T-helper 1 cell (primary cell): Measurements from ENCODE around the gene MAD1L1.

Experiments used
- DNase-seq, 5 donors: peaks; one replicate each; pipeline ENCODE4 v3.0.0-alpha.2; 2012 to 2020

Gene MAD1L1

DNA sequence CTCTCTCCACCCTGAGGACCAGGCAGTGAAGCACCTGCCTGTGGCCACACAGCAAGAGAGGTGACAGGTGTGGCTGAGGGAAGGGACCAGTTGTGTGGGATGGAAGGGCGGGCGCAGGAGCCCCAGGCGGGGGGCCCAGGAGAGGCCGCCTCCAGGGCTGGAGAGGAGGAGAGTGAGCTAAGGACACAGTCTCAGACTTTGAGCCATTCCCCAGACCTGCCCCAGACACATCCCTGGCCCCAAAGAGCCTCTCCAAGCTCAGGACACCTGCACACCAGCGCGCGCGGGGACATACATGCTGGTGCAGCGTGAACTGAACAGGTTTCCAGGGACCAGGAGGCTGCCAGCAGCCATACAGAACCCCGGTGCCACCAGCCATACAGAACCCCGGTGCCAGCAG lies 237.3 kb downstream of the MAD1L1 start:
- DNase-seq, result no peak

DNA sequence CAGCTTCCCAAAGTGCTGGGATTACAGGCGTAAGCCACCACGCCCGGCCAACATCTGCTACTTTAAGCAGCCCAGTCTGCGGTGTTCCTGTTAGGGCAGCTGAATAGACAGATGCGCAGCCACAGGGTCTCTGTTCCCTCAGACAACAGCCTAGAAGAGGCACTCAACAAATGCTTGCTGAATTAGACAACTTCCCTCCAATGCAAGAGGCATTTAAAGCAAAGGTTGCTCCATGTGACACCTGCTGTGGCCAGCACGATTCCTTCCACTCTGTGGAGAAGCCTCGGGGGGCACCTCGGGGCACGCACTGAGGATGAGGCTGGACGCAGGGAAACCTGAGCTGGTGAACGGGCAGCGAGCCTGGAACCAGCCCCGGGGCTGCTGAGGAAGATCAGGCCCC lies 237.8 kb downstream of the MAD1L1 start:
- DNase-seq, result no peak

DNA sequence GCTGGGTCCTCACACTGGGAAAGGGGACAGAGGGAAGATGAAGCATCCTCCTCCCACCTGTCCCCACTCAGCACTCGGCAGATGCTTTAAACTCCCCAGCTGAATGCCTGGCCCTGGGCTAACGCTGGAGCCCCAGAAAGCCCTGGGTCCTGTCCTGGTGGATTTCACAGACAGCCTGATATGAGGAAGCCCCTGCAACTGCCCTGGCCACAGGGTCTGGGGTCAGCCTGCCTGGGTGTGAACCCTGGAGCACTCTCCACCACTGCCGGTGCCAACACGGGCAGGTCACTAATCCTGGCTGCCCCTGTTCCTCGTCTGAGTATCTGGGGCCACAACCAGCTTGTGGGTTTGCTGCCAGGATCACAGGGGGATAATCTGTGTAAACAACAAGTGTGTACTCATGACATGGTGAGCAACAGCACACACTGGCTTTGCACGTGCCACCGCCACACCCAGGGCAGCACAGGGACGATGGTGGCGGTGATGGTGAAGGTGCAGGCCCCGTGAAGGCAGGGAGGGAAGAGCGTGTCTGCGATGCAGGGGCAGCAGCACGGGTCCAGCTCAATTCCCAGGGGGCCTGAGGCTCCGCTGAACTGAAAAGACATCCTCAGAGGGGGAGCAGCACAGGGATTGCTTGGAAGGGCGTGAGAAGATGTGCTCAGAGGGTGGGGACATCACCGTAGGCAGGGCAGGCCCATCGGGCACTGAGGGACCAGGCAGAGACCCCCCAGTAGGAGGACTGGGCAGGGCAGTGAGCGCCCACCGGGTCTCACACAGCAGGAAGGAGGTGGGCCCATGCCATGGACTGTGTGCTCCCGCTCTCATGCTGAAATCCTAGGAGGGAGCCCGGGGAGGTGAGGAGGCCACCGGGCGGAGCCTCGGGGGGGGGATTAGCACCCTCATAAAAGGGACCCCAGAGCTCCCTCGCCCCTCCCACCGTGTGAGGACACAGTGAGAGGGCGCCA lies 238.7 kb downstream of the MAD1L1 start:
- DNase-seq, result no peak

DNA sequence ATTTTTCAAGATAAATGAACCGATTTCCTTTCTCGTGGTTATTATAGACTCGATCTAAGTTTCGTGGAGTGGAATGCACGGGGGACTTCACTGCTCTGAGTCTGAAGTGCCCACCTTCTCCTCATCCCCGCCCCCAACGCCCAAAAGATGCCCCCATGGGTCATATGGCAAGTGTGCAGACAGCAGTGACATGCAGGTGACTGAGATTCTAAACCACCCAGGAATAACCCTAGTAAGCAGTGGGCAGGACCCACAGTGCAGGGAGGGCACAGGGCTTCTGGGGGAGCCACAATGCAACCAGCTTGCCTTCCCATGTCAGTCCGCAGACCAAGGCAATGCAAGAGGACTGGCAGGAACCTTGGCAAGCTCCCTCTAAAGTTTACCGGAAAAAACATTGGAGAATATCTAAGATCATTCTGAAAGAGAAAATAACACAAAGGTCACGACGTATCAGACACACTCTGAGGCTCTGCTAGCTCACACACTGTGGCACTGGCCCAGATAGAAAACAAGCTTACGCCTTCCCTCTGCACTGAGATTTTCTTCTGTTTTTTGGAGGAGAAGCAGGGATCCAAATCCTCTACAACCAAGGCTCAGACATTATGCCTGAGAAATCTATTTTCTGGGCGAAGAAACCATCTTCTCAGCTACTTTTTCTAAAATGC lies 239.6 kb downstream of the MAD1L1 start:
- no peak for DNase-seq

DNA sequence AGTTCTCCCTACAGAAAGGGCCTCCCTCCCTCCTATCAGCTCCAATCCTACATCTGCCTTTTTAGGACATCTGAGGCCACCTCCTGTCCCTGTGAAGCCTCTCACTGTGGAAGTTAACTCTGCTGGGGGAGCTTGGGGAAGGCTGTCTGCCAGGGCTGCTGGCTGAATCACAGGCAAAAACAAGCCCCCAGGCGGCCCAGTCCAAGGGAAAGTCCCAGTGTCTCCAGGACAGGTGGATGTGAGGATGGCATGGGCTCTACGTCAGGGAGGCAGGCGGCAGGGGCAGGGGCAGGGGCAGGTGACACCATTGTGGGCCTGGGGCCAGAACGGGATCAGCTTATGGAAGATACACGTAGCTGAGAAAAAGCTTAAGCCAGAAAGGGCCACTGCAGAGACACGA lies 240.2 kb downstream of the MAD1L1 start:
- DNase-seq, result no peak

DNA sequence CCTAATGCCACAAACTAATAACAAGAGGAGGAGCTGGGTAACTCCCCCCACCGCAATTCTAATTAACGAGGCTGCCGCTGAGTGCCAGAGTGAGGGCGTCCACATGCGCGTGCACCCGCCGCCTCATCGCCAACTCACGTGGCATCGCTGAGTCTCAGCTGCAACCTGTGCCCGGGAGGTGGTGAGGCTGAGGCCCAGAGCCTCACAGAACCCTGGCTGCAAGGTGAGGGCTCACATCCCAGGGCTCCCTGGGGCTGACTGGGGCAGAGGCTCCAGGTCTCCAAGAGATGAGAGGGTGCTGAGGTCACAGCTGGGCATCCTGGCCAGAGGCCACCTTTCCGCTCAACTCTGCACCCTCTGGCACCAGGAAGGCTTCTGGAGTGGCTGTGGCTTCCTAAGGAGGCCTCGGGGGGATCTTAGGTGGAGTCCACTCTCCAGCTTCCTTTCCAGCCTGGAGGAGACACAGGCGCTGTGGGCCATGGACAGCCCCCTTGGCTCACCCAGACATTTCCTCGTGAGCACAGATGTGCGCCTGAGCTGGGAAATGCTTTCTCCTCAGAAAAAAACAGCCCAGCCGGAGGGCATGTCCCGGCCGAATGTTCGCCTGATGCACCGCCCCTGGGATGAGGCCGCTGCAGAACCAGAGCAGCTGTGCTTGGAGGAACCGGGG lies 242.6 kb downstream of the MAD1L1 start:
- no peak for DNase-seq

DNA sequence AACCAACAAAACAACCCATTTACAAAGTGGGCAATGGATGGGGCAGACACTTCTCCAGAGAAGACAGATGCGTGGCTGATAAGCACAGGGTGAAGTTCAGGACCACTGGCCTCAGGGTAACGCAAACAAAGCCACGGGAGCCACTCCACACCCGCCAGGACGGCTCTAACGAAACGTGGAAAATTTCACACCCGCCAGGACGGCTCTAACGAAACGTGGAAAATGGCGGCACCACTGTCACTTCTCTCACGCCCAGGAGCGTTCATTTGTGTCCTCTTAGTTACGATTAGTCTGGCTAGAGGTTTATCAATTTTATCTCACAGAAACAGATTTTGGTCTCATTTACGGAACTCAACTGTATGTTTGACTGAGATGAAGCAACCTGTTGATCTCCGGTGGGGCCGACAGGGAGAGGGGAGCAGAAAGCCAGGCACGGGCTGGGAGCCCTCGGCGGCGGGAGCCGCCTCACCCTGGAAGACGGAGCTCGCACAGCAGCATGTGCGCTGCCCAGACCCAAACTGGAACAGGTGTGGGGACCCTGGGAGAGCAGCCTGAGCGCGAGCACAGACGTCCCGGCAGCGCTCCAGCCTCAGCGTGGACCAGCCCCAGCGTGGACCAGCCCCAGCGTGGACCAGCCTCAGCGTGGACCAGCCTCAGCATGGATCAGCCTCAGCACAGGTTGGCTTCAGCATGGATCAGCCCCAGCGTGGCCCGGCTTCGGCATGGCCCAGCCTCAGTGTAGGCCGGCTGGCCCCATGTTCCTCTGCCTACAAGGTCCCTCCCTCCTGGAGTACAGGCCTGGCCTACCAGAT lies 243.5 kb downstream of the MAD1L1 start:
- DNase-seq, result no peak

DNA sequence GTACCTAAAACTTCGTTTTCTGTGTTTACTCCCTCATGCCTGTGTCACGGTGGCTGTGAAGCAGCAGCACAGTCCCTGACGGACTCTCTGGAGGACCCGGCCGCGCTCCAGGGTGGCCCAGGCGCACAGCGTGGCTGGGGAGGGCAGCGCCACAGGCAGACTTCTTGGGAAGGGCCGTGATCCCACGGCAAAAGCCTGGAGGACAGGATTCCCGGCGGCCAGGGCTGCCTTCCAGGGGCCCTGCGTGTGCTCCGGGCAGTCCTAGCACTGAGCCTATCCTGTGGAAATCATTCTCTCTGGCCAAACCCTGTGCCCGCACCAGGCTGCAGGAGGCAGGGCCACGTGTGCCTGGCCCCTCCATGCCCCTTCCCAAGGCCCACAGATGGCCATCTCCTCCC lies 244.2 kb downstream of the MAD1L1 start:
- DNase-seq, result no peak

DNA sequence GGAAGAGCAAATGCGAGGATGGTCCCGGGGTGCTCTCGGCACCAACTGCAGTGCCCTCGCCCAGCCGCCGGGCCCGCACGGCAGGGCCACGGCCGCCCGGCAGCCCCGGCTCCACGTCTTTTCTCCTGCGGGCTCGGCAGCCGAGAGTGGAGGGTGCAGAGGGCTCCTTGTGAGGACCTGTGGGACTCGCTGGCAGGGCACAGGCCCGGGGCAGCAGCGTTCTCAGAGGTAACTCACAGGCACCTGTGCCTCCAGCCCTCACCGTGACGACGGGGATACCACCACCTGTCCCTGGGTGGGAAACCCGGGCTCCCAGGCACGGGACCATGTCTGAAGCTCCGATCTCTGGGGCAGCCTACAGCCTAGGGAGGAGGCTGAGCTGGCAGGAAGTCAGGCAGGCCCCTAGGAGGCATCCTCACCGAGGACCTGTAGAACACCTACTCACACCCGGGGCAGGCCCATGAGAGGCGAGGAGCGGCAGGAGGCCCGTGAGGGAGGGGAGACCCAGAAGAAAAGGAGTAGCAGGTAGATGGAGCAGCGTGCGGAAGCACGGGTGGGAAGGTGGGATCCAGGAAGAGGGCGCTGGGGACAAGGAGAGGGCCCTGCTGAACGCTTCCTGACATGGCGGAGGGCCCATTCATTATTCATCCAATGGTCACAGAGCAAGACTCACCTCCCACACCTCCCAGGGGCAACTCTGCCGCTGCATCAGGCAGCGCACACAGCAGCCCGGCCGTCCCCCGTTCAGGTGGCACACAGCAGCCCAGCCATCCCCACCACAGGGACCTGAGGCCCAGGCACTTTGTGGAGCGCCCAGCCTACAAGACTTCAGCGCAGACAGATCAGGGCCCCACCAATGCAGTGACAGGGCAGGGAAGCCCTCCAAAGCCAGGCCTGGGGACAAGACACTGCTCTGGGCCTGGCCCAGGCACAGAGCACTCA lies 244.9 kb downstream of the MAD1L1 start:
- peak in 1 of 5 donors; percentile 5 for DNase-seq

DNA sequence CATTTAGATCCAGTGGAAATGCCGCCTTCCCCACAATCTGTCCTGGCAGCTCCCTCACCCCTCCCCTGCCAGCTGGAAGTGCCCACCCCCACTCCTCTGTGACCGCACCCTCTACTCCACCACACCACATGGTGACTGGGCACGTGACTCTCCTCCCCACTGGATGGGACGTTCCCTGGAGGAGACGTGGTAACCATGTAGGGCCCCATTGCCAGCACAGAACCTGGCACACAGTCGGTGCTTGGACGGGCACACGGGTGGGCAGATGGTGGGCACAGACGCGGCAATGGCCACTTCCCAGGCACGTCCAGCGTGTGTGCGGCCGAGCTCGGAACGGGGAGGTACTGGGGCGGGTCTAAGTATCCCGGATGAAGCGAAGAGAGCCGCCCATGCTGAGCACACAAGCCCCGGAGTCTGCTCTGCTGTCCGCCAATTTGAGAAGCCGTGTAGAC lies 245.6 kb downstream of the MAD1L1 start:
- DNase-seq, result no peak

DNA sequence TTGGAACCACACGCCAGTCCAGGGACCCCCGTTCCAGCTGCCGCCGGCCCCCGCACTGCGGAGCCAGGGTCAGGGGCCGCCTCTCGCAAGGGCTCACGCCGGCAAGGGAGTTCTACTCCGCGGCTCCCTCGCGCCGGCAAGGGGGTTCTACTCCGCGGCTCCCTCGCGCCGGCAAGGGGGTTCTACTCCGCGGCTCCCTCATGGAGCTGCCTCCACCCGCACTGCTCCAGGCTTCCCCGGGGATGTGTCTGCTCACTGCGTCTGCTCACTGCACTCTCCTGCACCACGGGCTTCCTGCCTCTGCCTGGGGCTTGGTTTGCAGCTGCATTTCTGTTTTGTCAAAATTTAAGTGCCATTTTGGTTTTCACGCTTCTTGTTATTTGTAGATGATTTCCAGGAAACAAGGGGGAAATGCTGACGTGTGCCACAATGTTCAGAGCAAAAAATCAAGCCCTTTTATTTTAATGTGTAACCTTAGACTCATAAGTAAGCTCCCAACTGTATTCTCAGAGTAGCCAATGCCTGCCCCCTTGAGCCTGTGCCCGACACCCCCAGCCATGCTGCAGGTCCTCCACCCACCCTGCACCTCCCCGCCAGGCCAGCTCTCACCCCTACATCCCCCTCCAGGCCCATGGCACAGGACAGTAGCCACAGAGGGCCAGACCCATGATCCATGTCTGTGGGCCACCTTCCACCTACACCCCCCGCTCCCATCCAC lies 246.2 kb downstream of the MAD1L1 start:
- DNase-seq, result peak in 1 of 5 donors; percentile 82

DNA sequence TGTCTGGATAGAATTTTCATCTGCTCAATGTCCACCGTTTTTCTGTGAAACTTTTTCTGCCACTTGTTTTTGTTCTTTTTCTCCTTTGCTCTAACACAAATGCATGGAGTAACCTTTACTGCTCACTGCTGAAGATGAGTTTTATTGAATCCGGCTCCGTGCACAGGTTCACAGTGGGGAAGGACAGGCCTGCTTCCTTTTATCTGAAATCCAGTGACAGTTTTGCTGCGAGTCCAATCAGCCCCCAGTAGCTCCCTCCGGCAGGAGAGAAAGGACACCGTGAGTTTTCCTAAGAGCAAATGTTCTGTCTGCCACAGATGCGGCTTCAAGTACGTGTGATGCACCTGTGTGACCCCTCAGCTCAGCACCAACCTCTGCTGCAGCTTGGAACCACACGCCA lies 246.8 kb downstream of the MAD1L1 start:
- DNase-seq, result no peak

DNA sequence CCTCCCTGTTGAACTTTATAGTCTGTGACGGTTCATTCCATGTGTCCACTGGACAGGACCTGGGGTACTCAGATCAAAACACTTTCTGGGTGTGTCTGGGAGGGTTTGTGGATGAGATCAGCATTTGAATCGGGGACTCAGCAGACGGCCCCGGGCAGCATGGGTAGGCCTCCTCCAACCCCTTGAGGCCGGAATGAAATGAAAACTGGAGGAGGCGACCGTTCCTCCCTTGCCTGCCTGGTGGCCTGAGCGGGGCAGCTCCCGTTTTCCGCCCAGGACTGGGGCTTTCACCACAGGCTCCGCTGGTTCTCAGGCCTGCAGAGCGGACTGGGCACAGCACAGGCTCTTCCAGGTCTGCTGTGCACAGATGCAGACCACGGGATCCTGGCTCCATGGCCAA lies 247.7 kb downstream of the MAD1L1 start:
- no peak for DNase-seq

DNA sequence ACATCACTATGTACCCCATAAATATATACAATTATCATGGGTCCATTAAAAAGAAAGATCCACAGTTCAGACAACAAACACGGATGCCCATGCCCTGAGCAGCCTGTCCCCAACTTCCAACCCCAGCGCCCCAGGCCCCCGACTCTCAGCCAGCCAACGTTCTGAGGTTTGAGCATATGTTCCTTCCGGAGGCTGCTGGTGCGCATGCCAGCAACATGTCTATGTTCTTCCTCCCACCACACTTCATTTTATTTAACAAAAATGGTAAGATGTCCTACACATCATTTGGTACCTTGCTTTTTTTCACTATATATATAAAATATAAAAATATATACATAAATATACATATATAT lies 250.9 kb downstream of the MAD1L1 start:
- DNase-seq, result peak in 1 of 5 donors; percentile 3

DNA sequence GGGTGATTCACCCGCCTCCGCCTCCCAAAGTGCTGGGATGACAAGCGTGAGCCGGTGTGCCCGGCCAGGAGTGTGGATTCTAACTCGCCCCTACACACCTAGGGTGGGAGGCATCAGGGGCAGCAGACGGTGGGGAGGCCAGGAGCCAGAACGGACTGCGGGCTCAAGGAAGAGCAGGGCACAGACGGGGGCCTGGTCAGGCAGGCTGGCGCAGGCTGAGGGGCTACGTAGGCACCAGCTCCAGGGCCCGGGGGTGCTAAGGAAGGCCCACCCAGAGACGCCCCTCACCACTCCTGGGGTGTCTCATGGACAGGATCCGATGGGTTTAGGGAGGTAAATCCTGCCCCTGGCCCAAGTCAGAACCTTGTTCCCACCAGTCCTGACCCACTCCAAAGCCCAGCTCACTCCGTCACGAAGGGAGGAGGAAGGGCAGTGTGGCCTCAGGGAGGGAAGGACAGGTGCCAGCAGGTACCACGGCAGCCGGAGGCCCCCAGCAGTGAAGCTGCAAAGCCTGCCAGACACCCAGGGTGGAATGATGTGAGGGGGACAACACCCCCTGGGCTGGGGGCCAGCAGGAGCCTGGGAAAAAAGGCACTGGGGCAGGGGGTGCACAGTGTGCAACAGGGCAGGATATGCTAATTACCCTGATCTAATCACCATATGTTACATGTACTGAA lies 251.4 kb downstream of the MAD1L1 start:
- DNase-seq, result peak in 1 of 5 donors; percentile 5

DNA sequence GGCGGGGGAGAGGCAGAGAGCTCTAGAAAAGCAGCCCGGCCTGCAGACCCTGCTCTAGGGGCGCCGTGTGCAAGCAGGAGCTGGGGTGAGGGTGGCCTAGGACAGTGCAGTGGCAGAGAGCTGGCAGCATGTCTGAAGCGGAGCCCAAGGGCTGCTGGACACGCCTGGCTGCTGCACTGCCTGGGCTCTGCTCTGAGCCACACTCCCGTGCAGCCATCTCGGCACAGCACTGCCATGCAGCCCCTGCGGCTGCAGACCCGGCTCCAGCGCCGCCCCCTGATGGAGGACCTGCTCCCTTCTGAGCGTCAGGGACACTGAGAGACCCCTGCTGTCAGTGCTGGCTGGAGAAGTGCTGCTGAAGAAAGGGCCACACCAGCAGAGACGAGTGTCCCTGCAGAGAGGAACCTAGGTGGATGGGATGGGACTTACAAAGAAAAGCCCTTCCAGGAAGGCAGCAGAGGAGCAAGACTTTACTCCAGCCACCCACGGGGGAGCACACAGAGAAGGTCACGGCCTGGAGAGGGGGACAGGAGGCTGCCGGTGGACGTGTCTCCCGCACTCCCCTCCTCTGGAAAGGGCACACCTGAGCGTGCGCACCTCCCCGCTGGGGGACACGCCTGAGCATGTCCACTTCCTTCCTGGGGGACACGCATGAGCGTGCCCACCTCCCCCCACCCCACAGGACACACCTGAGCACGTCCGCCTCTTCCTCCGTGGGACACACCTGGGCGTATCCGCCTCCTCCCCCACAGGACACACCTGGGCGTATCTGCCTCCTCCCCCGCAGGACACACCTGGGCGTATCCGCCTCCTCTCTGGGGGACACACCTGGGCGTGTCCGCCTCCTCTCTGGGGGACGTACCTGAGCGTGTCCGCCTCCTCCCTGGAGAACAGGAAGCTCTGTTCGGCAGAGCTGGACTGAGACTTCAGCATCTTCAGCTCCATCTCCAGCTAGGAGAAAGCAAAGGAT lies 252.9 kb downstream of the MAD1L1 start:
- DNase-seq, result peak in 1 of 5 donors; percentile 10

DNA sequence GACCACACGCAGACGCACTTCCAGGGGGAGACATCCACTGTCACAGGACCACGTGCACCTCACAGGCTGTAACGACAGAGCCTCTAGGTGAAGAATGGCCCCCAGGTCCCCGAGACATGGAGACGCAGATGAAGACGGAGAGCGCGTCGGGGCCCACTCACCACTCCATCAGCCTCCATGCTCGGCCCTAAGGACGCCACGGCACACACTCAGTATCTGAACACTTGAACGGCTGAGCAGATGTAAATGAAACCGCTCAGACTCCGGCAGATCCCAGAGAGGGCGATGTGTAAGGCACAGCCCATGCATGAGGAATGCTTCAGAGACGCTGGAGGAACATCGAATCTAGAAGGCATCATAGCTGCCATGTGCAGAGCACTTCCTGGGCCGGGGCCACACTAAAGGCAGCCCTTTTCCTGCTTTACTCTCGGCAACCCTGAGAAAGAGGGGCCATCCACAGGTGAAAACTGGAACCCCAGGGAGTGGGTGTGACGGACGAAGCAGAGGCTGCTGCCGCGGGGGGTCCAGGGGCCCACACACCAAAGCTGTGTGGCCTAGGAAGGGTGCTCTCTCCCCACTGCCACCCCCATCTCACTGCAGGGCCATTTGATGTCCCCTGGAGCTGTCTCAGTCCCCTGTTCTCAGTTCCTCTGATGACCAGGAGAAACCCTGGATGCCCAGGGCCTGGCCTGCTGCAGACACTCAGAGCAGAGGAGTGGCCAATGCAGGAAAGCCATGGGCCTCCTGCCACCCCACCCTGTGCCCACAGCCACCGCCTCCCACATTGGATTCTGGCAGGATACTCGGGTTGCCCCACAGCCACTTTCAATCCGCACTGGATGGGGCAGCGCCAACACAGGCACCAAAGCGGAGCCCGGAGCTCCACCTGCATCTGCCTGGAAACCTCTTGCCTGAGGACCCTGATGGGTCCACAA lies 253.8 kb downstream of the MAD1L1 start:
- no peak for DNase-seq
